OCI-LY7 (cell line): Measurements from ENCODE around the gene FBXL16. TPM values are rescaled to one million over a fixed set of nuclear protein-coding genes. Genes with fewer than 3 reads are reported as not detected.

Experiments used
- BruUV-seq: library from RNA; stranded (reverse); fragments of 400-500 nt; replicated peaks from 2 replicates; lab custom pipeline; 2021; lab: Mats Ljungman, UMichigan
- CTCF ChIA-PET: fragments of 300-600 bp; sonication (Branson Sonifier 250); formaldehyde crosslinking; loops from one replicate; lab custom pipeline; 2022; ENCODE audit warnings: antibody characterized with exemption; ENCODE audit not compliant: unreplicated experiment; lab: Charles Lee
- POLR2A ChIA-PET: fragments of 300-600 bp; sonication (Branson Sonifier 250); formaldehyde crosslinking; loops from one replicate; lab custom pipeline; 2022; ENCODE audit warnings: antibody characterized with exemption; lab: Charles Lee
- DNase-seq: peaks from one replicate; pipeline ENCODE4 v3.0.0-alpha.2; 2015; ENCODE audit warnings: low spot score
- H2AFZ ChIP-seq: fragments of 200-600 bp; sonication (generic), shearing (Covaris generic); 2 replicates; pipeline ENCODE4 v1.6.1; 2014; ENCODE audit warnings: mild to moderate bottlenecking, antibody characterized with exemption, low read length, moderate library complexity
- H3K27ac ChIP-seq: fragments of 200-600 bp; sonication (generic); 2 replicates; pipeline ENCODE4 v1.5.1; 2014; ENCODE audit warnings: mixed run types, low read depth, mild to moderate bottlenecking, moderate library complexity, low read length, inconsistent platforms; ENCODE audit not compliant: poor library complexity, severe bottlenecking
- H3K36me3 ChIP-seq: fragments of 200-600 bp; sonication (generic); 2 replicates; pipeline ENCODE4 v1.6.1; 2014; ENCODE audit warnings: mild to moderate bottlenecking, antibody characterized with exemption, low read length, moderate library complexity, mixed read lengths; ENCODE audit not compliant: insufficient read depth
- H3K4me1 ChIP-seq: fragments of 200-600 bp; sonication (generic); 2 replicates; pipeline ENCODE4 v1.5.1; 2014; ENCODE audit warnings: mild to moderate bottlenecking, low read length; ENCODE audit not compliant: insufficient read depth, poor library complexity, severe bottlenecking
- H3K4me2 ChIP-seq: fragments of 200-600 bp; sonication (generic); 2 replicates; pipeline ENCODE4 v1.6.1; 2014; ENCODE audit warnings: mild to moderate bottlenecking, low read length
- H3K4me3 ChIP-seq: fragments of 200-600 bp; sonication (generic); 2 replicates; pipeline ENCODE4 v1.5.1; 2014; ENCODE audit warnings: mild to moderate bottlenecking, low read depth, low read length; ENCODE audit not compliant: poor library complexity, severe bottlenecking
- H3K79me2 ChIP-seq: fragments of 200-600 bp; sonication (generic); 2 replicates; pipeline ENCODE4 v1.6.1; 2016; ENCODE audit warnings: low read depth, mild to moderate bottlenecking, low read length, moderate library complexity, mixed read lengths; ENCODE audit not compliant: insufficient read depth
- H3K9me2 ChIP-seq: fragments of 200-600 bp; sonication (generic); 2 replicates; pipeline ENCODE4 v1.6.1; 2016; ENCODE audit warnings: mild to moderate bottlenecking, low read length, mixed read lengths; ENCODE audit not compliant: insufficient read depth
- H3K9me3 ChIP-seq: fragments of 200-600 bp; sonication (generic); 2 replicates; pipeline ENCODE4 v1.6.1; 2014; ENCODE audit warnings: mild to moderate bottlenecking, mixed run types, low read length, mixed read lengths
- H4K20me1 ChIP-seq: fragments of 200-600 bp; sonication (generic); 2 replicates; pipeline ENCODE4 v1.6.1; 2014; ENCODE audit warnings: mild to moderate bottlenecking, antibody characterized with exemption, low read length, moderate library complexity, mixed read lengths; ENCODE audit not compliant: insufficient read depth
- EZH2phosphoT487 ChIP-seq: fragments of 200-600 bp; sonication (generic); IDR thresholded peaks from 2 replicates; pipeline ENCODE4 v1.6.1; 2018; ENCODE audit warnings: low read depth, borderline replicate concordance, mild to moderate bottlenecking, mixed run types, antibody characterized with exemption, low read length, moderate library complexity, mixed read lengths
- intact Hi-C: fragments of 100-400 bp; cut with micrococcal nuclease; formaldehyde crosslinking; loops from one replicate; pipeline ENCODE4 v1.10.0; 2022; ENCODE audit not compliant: unreplicated experiment
- total RNA-seq, 2 experiments: library from RNA; depleted of rRNA in 1 of 2; stranded (reverse); fragments of >200 nt in 1 of 2; shearing (Covaris generic) in 1 of 2; gene quantifications; 2 replicates each; pipeline ENCODE4 v1.2.3, GENCODE V29; 2014 to 2022
- TF ChIP-seq, protein P1 (sequence below): fragments of 200-600 bp; sonication (generic); conservative IDR thresholded peaks from 2 replicates; pipeline ENCODE4 v1.5.1; 2014; ENCODE audit warnings: mild to moderate bottlenecking, antibody characterized with exemption, low read length, moderate library complexity, mixed read lengths

Gene FBXL16
- total RNA-seq, 2 experiments from 2014 or later: 0.16 to 0.42 TPM

DNA sequence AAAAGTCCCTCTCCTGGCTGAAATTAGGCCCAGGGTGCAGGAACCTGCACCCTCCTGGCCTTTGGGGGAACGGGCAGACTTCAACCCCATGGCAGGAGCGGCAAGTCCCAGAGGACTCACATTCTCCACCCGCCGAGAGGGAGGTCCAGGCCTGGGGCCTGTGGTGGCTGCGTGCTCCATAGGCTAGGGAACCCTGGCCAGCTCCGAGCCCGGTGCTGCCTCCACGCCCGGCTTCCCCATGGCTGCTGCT is 20.5 kb upstream of the FBXL16 start:
- H4K20me1 ChIP-seq: no peaks in the 10 kb centered on the region
- no peaks in the 10 kb centered on the region for H3K9me3 ChIP-seq
- TF ChIP-seq, protein P1, sequence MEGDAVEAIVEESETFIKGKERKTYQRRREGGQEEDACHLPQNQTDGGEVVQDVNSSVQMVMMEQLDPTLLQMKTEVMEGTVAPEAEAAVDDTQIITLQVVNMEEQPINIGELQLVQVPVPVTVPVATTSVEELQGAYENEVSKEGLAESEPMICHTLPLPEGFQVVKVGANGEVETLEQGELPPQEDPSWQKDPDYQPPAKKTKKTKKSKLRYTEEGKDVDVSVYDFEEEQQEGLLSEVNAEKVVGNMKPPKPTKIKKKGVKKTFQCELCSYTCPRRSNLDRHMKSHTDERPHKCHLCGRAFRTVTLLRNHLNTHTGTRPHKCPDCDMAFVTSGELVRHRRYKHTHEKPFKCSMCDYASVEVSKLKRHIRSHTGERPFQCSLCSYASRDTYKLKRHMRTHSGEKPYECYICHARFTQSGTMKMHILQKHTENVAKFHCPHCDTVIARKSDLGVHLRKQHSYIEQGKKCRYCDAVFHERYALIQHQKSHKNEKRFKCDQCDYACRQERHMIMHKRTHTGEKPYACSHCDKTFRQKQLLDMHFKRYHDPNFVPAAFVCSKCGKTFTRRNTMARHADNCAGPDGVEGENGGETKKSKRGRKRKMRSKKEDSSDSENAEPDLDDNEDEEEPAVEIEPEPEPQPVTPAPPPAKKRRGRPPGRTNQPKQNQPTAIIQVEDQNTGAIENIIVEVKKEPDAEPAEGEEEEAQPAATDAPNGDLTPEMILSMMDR: no peak
- TF ChIP-seq EZH2phosphoT487: no peak
- intact Hi-C loops: no loop called here
- H3K79me2 ChIP-seq: no peaks in the 10 kb centered on the region
- peak overlapping the region; percentile 71 for H3K27ac ChIP-seq
- DNase-seq: no peak
- H3K4me1 ChIP-seq: peaks cover 48% of the 10 kb centered on the region
- ChIA-PET POLR2A (interaction anchor here (1.7 kb wide), 1 partner anchor 11 kb away, joined by 6 read pairs; no protein-coding TSS in a partner anchor), CTCF (no interaction called here)
- no TSS peak for BruUV-seq
- peaks cover 28% of the 10 kb centered on the region; the same call in 1 of the 2 replicates for H3K36me3 ChIP-seq
- no peak overlapping the region for H2AFZ ChIP-seq
- no peaks in the 10 kb centered on the region for H3K9me2 ChIP-seq
- H3K4me3 ChIP-seq: peak overlapping the region; percentile 86
- peak overlapping the region; percentile 100 for H3K4me2 ChIP-seq

DNA sequence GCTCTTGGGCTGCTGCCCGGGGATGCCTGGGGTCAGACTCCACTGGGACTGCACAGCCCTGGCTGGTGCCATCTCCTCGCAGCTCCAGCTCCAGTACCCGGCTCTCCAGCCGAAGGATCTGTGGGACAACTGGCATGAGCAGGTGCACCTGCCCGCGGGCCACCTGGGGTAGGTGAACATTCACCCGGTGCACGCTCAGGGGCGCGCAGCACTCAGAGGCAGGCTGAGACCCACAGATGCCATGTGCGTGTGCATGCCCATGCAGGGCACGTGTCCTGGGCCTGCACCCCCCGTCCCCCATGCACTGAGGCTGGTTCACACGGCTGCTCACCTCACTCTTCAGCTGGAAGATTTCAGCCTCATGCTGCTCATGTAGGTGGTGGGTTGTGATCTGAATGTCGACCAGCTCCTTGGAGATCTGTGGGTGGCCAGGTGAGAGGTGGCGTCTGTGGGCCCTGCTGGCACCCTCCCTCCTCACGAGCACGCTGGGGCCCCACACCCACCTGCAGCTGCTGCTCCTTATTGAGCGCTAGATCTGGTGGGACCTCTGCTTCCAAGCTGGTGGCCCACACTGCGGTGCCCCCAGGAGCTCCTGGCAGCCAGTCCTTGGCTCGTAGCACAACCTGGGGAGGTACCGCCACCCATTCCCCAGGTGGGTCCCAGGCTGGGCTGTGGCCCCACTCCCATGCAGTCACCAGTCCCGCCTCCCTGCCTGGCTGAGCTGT is 20.0 kb upstream of the FBXL16 start:
- TF ChIP-seq, protein P1: no peak
- TF ChIP-seq EZH2phosphoT487: no peak
- no TSS peak for BruUV-seq
- Histone ChIP-seq H3K4me1 (peaks cover 48% of the 10 kb centered on the region), H3K36me3 (peaks cover 23% of the 10 kb centered on the region; the same call in 1 of the 2 replicates), H2AFZ (no peak overlapping the region), H3K27ac (peak overlapping the region; percentile 71), H3K4me2 (peak overlapping the region; percentile 100), H3K79me2 (no peaks in the 10 kb centered on the region), H3K9me2 (no peaks in the 10 kb centered on the region), H3K9me3 (no peaks in the 10 kb centered on the region), H4K20me1 (no peaks in the 10 kb centered on the region), H3K4me3 (no peak overlapping the region)
- ChIA-PET POLR2A (interaction anchor here (1.7 kb wide), 1 partner anchor 11 kb away, joined by 6 read pairs; no protein-coding TSS in a partner anchor), CTCF (no interaction called here)
- DNase-seq: no peak
- intact Hi-C loops: no loop called here

DNA sequence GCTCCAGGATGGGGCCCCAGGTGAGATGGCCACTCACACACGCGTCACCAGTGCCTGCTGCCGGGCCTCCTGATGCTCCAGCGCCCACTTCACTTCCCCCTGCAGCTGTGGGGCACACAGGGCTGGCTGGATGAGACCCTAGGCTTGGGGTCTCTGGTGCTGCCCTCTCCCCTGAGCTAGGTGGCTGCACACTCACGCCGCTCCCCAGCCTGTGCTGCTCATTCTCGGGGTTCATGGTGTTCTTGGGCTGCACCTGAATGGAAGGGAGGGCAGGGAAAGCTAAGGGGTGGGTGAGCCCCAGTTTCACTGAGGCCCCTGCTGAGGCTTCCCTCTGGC is 19.4 kb upstream of the FBXL16 start:
- Histone ChIP-seq H3K4me1 (peaks cover 50% of the 10 kb centered on the region), H3K27ac (no peak overlapping the region), H4K20me1 (no peaks in the 10 kb centered on the region), H3K9me3 (no peaks in the 10 kb centered on the region), H2AFZ (no peak overlapping the region), H3K4me2 (peak overlapping the region; percentile 27), H3K36me3 (peaks cover 17% of the 10 kb centered on the region; the same call in 1 of the 2 replicates), H3K9me2 (no peaks in the 10 kb centered on the region), H3K79me2 (no peaks in the 10 kb centered on the region), H3K4me3 (no peak overlapping the region)
- TF ChIP-seq EZH2phosphoT487: no peak
- TF ChIP-seq, protein P1: no peak
- no peak for DNase-seq
- ChIA-PET POLR2A (interaction anchor here (1.7 kb wide), 1 partner anchor 12 kb away, joined by 6 read pairs; no protein-coding TSS in a partner anchor), CTCF (no interaction called here)
- intact Hi-C loops: no loop called here
- BruUV-seq: no TSS peak
